GM18498 (cell line): ENCODE measurements around the gene KDM2B.

ENCODE experiments used
- ATAC-seq: cut with Tn5 transposase; IDR thresholded peaks from one replicate; pipeline ENCODE4 v1.9.1; 2021; ENCODE audit warnings: mild to moderate bottlenecking, moderate library complexity; ENCODE audit not compliant: unreplicated experiment

The KDM2B gene

GRCh38 chr12:121580959-121581685, at the start of gene KDM2B:
Gene KDM2B (minus strand): TSS chr12:121581023. CDS start chr12:121580911, 112 bp downstream.
- ATAC-seq = no peak

GRCh38 chr12:121628536-121628935, 47.7 kb upstream of the KDM2B start:
- ATAC-seq = no peak

DNA sequence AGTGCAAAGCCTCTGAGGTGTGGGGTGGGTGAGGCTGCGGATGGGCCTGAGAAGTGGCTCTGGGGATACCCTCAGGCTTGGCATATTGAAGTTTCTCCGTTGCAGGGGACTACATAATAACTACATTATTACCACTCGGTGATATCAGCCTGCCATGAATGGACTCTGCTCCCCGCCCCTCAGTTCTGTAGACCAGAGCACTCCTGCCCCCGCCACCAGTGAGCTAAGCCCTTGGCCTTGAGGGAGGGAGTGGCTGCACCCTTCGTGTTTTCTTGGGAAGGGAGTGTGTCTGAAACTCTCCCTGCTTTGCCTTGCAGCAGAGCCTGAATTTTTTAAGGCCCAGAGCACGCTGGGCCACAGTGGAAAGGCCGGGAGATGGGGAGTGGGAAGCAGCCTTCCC, 47.2 kb upstream of the KDM2B start:
- no peak for ATAC-seq

DNA sequence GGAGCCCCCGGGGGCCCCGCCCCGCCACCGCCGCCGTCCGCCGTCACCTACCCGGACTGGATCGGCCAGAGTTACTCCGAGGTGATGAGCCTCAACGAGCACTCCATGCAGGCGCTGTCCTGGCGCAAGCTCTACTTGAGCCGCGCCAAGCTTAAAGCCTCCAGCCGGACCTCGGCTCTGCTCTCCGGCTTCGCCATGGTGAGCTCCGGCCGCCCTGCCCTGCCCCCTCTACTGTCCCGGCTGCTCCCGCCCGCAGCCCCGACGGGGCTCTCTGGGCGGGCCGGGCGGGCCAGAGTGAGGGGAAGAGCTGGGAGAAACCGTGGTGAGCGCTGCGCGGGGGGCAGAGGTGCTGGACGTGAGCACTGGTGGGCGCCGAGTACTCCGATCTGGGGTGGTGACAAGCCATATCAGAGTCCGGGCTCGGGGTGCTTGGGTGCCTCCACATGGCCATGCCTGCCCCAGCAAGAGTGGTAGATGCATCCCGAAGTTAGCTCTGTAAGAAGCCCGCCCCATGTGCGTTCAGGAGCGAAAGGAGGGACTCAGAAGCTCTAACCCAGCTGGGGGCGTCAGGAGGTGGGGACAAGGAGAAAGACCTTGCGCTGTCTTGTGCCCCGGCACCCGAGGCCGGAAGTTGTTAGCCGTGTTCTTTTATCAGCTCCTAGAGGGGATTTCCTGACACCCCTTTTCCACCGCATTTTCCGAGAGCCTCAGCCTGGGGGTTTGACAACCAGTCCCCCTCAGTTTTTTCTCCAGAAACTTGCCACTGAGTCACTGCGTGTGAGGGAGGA, 46.2 kb upstream of the KDM2B start:
- peak; percentile 37 for ATAC-seq

DNA sequence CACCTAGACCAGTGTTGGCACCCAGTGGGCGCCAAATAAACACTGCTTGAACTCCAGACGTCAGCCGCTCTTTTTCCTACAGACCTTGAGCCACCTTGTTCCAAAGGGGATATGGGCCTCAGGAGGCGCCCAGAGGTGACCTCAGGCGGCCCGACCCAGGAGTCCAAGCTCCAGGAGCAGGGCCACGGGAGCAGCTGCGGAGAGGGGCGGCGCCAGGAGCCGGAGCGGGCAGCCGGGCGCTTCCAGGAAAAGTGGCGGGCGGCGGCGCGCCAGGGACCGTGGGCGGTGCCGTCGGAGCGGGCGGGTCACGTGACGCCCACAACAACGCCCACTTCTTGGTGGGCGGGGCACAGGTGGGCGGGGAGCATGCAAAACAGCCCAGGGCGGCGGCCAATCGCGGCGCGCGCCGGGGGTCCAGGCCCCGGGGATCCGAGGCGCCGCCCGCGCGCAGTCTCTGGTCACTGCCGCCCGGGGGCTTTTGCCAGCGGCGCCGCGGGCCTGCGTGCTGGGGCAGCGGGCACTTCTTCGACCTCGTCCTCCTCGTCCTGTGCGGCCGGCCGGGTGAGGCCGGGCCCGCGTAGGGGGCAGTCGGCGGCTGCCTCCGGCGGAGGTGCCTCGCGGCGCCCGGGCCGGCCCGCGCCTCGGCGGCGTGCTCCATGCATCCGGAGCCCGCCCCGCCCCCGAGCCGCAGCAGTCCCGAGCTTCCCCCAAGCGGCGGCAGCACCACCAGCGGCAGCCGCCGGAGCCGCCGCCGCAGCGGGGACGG, 45.4 kb upstream of the KDM2B start, which contains the start of gene ORAI1:
Gene ORAI1 (plus strand): TSS at position 444 of the 766 bp plus-strand sequence.
- ATAC-seq = peak; percentile 80

GRCh38 chr12:121620333-121620891, 39.6 kb upstream of the KDM2B start:
- no peak for ATAC-seq

DNA sequence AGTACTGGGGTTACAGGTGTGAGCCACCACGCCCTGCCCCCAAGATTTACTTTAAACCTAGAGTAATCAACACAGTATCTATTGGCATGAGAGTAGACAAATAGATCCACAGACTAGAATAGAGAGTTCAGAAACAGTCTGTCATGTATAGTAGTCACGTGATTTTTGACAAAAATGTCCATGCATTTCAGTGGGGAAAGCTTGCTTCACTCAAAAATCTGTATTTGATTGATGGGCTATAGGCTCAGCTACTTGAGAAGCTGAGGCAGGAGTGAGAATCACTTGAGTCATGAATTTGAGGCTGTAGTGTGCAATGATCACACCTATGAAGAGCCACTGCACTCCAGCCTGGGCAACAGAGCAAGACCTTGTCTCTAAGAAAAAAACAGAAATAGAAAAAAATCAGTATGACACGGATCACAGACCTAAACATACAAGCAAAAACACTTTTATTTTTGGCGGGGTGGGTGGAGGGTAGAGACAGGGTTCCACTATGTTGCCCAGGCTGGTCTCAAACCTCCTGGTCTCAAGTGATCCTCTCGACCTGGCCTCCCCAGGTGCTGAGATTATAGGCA, 37.9 kb upstream of the KDM2B start:
- no peak for ATAC-seq

- ATAC-seq = no peak
These were observed 34.1 kb upstream of the KDM2B start for GRCh38 chr12:121614872-121615467.

DNA sequence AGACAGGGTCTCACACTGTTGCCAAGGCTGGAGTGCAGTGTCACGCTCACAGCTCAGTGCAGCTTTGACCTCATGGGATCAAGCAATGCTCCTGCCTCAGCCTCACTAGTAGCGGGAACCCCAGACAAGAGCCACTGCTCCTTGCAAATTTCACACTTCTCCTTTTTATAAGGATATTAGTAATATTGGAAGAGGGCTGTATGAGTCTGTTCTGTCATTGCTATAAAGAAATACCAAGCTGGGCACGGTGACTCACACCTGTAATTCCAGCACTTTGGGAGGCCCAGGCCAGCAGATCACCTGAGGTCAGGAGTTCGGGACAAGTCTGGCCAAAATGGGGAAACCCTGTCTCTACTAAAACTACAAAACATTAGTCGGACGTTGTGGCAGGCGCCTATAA, 32.6 kb upstream of the KDM2B start:
- ATAC-seq = no peak

DNA sequence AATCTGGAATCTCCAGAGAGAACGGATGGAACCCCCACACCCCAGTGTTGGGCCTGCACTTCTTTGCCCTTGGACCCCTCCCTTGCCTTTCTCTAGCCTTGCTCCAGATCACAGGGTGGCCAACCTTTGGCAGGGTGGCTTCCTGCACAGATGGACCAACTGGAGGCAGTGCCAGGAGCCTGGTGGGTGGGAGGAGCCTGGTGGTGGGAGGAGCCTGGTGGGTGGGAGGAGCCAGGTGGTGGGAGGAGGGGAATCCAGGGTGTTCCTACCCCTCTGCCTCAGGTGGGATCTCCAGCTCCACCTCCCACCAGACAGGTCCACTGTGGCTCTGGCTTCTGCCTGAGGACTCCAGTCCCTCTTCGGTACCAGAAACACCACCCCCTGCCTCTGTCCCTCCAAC, 30.5 kb upstream of the KDM2B start:
- no peak for ATAC-seq

- ATAC-seq = no peak
These were observed 29.7 kb upstream of the KDM2B start for GRCh38 chr12:121610239-121611149.

DNA sequence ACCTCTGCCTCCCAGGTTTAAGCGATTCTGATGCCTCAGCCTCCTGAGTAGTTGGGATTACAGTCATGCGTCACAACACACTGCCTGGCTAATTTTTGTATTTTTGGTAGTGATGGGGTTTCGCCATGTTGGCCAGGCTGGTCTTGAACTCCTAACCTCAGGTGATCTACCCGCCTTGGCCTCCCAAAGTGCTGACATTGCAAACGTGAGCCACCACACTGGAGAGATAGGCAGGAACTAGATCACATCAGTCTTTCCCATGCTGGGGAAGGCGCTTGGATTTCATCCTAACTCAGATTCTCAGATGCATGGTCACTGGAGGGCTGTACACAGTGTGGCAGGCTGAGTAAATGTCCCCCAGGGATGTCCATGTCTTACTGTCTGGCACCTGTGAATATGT, 27.5 kb upstream of the KDM2B start:
- no peak for ATAC-seq

GRCh38 chr12:121603581-121603980, 22.8 kb upstream of the KDM2B start:
- ATAC-seq = no peak

- ATAC-seq = no peak
These were observed 21.9 kb upstream of the KDM2B start for GRCh38 chr12:121602766-121603165.

GRCh38 chr12:121600702-121601336, 20.0 kb upstream of the KDM2B start:
- no peak for ATAC-seq

- ATAC-seq = no peak
These were observed 15.7 kb upstream of the KDM2B start for GRCh38 chr12:121596526-121596925.

DNA sequence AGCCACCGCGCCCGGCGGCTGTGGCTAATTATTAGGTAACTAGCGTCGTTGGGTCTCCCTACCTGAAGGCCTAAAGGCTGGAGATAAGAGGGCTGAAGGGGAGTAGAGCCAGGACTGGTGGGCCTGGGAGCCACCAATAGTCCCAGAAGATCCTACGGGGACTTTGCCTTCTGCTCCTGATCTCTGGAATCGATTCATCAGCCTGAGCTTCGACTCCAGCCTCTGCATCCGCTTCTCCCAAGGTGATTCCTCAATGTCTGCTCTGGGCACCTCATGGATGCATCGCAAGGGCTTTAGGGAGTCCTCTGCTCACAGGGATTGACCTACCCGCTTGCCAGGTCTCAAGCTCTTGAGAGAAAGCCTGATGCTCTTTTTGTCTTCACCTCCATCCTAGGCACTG, 14.7 kb upstream of the KDM2B start:
- no peak for ATAC-seq

- no peak for ATAC-seq
These were observed 11.5 kb upstream of the KDM2B start for GRCh38 chr12:121592320-121592719.
